H9 (cell line): Measurements from ENCODE around the gene SGF29. TPM values are rescaled to one million over a fixed set of nuclear protein-coding genes. Genes with fewer than 3 reads are reported as not detected.
"Not testable (repeated sequence)": the region's sequence is repeated elsewhere in the genome, so short reads cannot be mapped to it uniquely, and the experiment has no call there.

ENCODE experiments used
- DNase-seq: peaks from one replicate; pipeline ENCODE4 v3.0.0-alpha.2; 2017
- H2AFZ ChIP-seq: one replicate; pipeline ENCODE4 v1.6.1; 2013; ENCODE audit warnings: mild to moderate bottlenecking, low read length, control low read depth, moderate library complexity
- H2AK5ac ChIP-seq: 2 replicates; pipeline ENCODE4 v1.6.1; 2013; ENCODE audit warnings: low read length, control low read depth, mixed read lengths; ENCODE audit not compliant: insufficient read length
- H2BK120ac ChIP-seq: one replicate; pipeline ENCODE4 v1.6.1; 2013; ENCODE audit warnings: low read depth, mild to moderate bottlenecking, low read length, control low read depth, inconsistent platforms; ENCODE audit not compliant: poor library complexity, severe bottlenecking
- H2BK12ac ChIP-seq: 2 replicates; pipeline ENCODE4 v1.6.1; 2013; ENCODE audit warnings: low read length, control low read depth, mixed read lengths, low read depth; ENCODE audit not compliant: insufficient read length
- H2BK15ac ChIP-seq: 2 replicates; pipeline ENCODE4 v1.6.1; 2013; ENCODE audit warnings: low read depth, low read length, control low read depth
- H2BK20ac ChIP-seq: one replicate; pipeline ENCODE4 v1.6.1; 2013; ENCODE audit warnings: low read depth, mild to moderate bottlenecking, low read length, control low read depth, inconsistent platforms; ENCODE audit not compliant: poor library complexity, severe bottlenecking
- H2BK5ac ChIP-seq: 2 replicates; pipeline ENCODE4 v1.6.1; 2013; ENCODE audit warnings: low read length, control low read depth, mixed read lengths; ENCODE audit not compliant: insufficient read length
- H3K14ac ChIP-seq: 2 replicates; pipeline ENCODE4 v1.6.1; 2013; ENCODE audit warnings: low read length, control low read depth; ENCODE audit not compliant: insufficient read depth
- H3K18ac ChIP-seq: 2 replicates; pipeline ENCODE4 v1.6.1; 2013; ENCODE audit warnings: low read depth, mild to moderate bottlenecking, mixed read lengths, low read length, control low read depth; ENCODE audit not compliant: insufficient read length
- H3K23ac ChIP-seq: 2 replicates; pipeline ENCODE4 v1.6.1; 2013; ENCODE audit warnings: low read length, control low read depth, mixed read lengths, low read depth; ENCODE audit not compliant: insufficient read length
- H3K23me2 ChIP-seq: 2 replicates; pipeline ENCODE4 v1.6.1; 2013; ENCODE audit warnings: low read depth, mild to moderate bottlenecking, mixed read lengths, low read length, control low read depth; ENCODE audit not compliant: insufficient read length, poor library complexity, severe bottlenecking
- H3K27ac ChIP-seq: 2 replicates; pipeline ENCODE4 v1.5.1; 2013; ENCODE audit warnings: low read length, control low read depth, mixed read lengths, low read depth; ENCODE audit not compliant: insufficient read length
- H3K27me3 ChIP-seq: 2 replicates; pipeline ENCODE4 v1.6.1; 2013; ENCODE audit warnings: low read length, control low read depth, inconsistent platforms; ENCODE audit not compliant: insufficient read depth
- H3K4ac ChIP-seq: 2 replicates; pipeline ENCODE4 v1.6.1; 2013; ENCODE audit warnings: low read depth, mild to moderate bottlenecking, control low read depth, inconsistent platforms, low read length, moderate library complexity
- H3K4me1 ChIP-seq: 2 replicates; pipeline ENCODE4 v1.6.1; 2013; ENCODE audit warnings: low read length, control low read depth, inconsistent platforms; ENCODE audit not compliant: insufficient read depth
- H3K4me2 ChIP-seq: 2 replicates; pipeline ENCODE4 v1.6.1; 2013; ENCODE audit warnings: low read length, control low read depth, mixed read lengths; ENCODE audit not compliant: insufficient read length, insufficient read depth
- H3K56ac ChIP-seq: 2 replicates; pipeline ENCODE4 v1.6.1; 2013; ENCODE audit warnings: low read depth, mild to moderate bottlenecking, mixed read lengths, low read length, control low read depth; ENCODE audit not compliant: insufficient read length
- H3K79me1 ChIP-seq: 2 replicates; pipeline ENCODE4 v1.6.1; 2013; ENCODE audit warnings: low read depth, mild to moderate bottlenecking, moderate library complexity, low read length, control low read depth, inconsistent platforms; ENCODE audit not compliant: insufficient read depth, poor library complexity, severe bottlenecking
- H3K79me2 ChIP-seq: 2 replicates; pipeline ENCODE4 v1.6.1; 2013; ENCODE audit warnings: low read length, control low read depth, inconsistent platforms; ENCODE audit not compliant: insufficient read depth
- H3K9ac ChIP-seq: 2 replicates; pipeline ENCODE4 v1.6.1; 2013; ENCODE audit warnings: low read length, control low read depth, mixed read lengths; ENCODE audit not compliant: insufficient read length; ENCODE audit errors: extremely low read depth
- H3K9me3 ChIP-seq: one replicate; pipeline ENCODE4 v1.6.1; 2013; ENCODE audit warnings: low read depth, low read length, inconsistent platforms; ENCODE audit not compliant: control insufficient read depth
- H3T11ph ChIP-seq: one replicate; pipeline ENCODE4 v1.6.1; 2013; ENCODE audit warnings: mild to moderate bottlenecking, low read length, control low read depth, inconsistent platforms
- H4K20me1 ChIP-seq: one replicate; pipeline ENCODE4 v1.6.1; 2013; ENCODE audit not compliant: control insufficient read depth, insufficient read length, insufficient read depth
- H4K5ac ChIP-seq: 2 replicates; pipeline ENCODE4 v1.6.1; 2013; ENCODE audit warnings: low read depth, mild to moderate bottlenecking, mixed read lengths, low read length, control low read depth; ENCODE audit not compliant: insufficient read length
- H4K8ac ChIP-seq: replicated peaks from 2 replicates; pipeline ENCODE4 v1.6.1; 2013; ENCODE audit warnings: low read length, control low read depth, mixed read lengths, low read depth; ENCODE audit not compliant: insufficient read length
- H4K91ac ChIP-seq: 2 replicates; pipeline ENCODE4 v1.6.1; 2013; ENCODE audit warnings: low read depth, mild to moderate bottlenecking, moderate library complexity, mixed read lengths, low read length, control low read depth; ENCODE audit not compliant: insufficient read length
- H3K27ac Mint-ChIP-seq, 3 experiments: 2 replicates in 2 of 3; 3 replicates in 1 of 3; pipeline ENCODE4 v1.8.0; 2020 to 2021; ENCODE audit warnings: mixed read lengths in 3 of 3, mild to moderate bottlenecking in 1 of 3, moderate library complexity in 1 of 3
- H3K27me3 Mint-ChIP-seq: 2 replicates; pipeline ENCODE4 v1.8.0; 2021; ENCODE audit warnings: low read depth, mild to moderate bottlenecking, moderate library complexity, mixed read lengths
- H3K36me3 Mint-ChIP-seq, 3 experiments: 2 replicates in 2 of 3; 3 replicates in 1 of 3; pipeline ENCODE4 v1.8.0; 2020 to 2021; ENCODE audit warnings: low read depth in 3 of 3, mixed read lengths in 3 of 3; ENCODE audit not compliant: insufficient read depth in 1 of 3
- H3K4me1 Mint-ChIP-seq, 2 experiments: 2 replicates each; pipeline ENCODE4 v1.8.0; 2020; ENCODE audit warnings: mixed read lengths in 2 of 2
- H3K4me3 Mint-ChIP-seq, 2 experiments: 2 replicates in 1 of 2; 3 replicates in 1 of 2; pipeline ENCODE4 v1.8.0; 2020 to 2021; ENCODE audit warnings: mild to moderate bottlenecking in 2 of 2, mixed read lengths in 2 of 2, moderate library complexity in 1 of 2
- H3K9me3 Mint-ChIP-seq, 2 experiments: 2 replicates in 1 of 2; 3 replicates in 1 of 2; pipeline ENCODE4 v1.8.0; 2020; ENCODE audit warnings: mild to moderate bottlenecking in 2 of 2, mixed read lengths in 2 of 2, moderate library complexity in 1 of 2
- WGBS: extraction: QIAGEN DNeasy Blood & Tissue Kit; methylation state at CpG from one replicate; pipeline ENCODE4 v1.1.7; 2013; ENCODE audit warnings: missing lambda C conversion rate, low lambda C conversion rate, mixed read lengths; ENCODE audit not compliant: insufficient read length; ENCODE audit errors: extremely low coverage; 5-methylcytosine and 5-hydroxymethylcytosine counted together
- total RNA-seq: library from RNA; stranded (reverse); gene quantifications from 2 replicates; pipeline ENCODE4 v1.2.1, GENCODE V29; 2021
- TF ChIP-seq, protein P1 (sequence below): fragments of 200-600 bp; sonication (generic); conservative IDR thresholded peaks from 3 replicates; pipeline ENCODE4 v1.8.0; 2021; ENCODE audit warnings: antibody characterized with exemption, mild to moderate bottlenecking

The SGF29 gene
- total RNA-seq, 1 experiment from 2014 or later: 24.8 TPM

DNA sequence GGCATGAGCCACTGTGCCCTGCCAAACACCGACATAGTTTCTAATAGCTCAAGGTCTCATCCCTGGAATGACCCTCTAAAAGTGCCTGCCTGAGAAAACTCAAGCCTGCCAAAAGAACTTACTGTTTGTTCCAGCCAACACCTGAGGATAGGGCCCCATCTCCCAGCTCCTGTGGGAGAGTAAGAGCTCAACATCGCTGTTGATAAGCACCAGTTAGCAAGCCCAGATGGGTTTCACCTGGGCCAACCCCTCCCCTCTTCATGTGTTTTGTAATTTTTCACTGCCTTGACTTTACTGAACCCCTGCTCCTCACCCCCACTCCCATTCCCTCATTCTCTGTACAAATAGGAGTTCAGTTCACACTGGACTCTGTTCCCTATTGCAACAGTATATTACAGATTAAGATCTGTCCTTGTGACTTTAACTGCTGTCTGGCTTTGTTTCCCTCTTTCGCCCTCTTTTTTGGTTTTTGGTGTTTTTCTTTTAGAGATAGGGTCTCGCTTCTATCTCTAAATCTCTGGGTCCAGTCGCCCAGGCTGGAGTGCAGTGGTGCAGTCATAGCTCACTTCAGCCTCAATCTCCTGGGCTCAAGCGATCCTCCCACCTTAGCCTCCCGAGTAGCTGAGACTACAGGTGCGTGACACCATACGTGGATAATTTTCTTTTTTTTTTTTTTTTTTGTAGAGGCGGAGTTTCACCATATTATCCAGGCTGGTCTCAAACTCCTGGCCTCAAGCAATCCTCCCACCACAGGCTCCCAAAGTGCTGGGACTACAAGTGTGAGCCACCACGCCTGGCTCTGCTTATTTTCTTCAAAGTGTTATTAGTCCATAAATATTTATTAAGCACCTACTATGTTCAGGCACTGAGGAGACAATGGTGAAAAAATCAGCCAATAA, 27.3 kb upstream of the SGF29 start:
- no peak for DNase-seq
- Mint-ChIP-seq H3K9me3 (peaks cover 0 to 13% of the 10 kb centered on the region in 2 experiments; a peak in 3 of 5 replicates), H3K4me3 (no peak overlapping the region), H3K27ac (no peak overlapping the region), H3K27me3 (peaks cover 4% of the 10 kb centered on the region), H3K4me1 (no peaks in the 10 kb centered on the region), H3K36me3 (no peaks in the 10 kb centered on the region)
- no peak overlapping the region for H4K5ac ChIP-seq
- H3K18ac ChIP-seq: no peak overlapping the region
- no peak overlapping the region for H2BK5ac ChIP-seq
- H3K27ac ChIP-seq: no peak overlapping the region
- H3K56ac ChIP-seq: no peak overlapping the region
- H3K27me3 ChIP-seq: no peaks in the 10 kb centered on the region
- no peak overlapping the region for H4K91ac ChIP-seq
- H3K23me2 ChIP-seq: no peaks in the 10 kb centered on the region
- H3K4ac ChIP-seq: no peak overlapping the region
- no peak overlapping the region for H3K23ac ChIP-seq
- no peak overlapping the region for H2BK15ac ChIP-seq
- H3K4me1 ChIP-seq: no peaks in the 10 kb centered on the region
- TF ChIP-seq, protein P1, sequence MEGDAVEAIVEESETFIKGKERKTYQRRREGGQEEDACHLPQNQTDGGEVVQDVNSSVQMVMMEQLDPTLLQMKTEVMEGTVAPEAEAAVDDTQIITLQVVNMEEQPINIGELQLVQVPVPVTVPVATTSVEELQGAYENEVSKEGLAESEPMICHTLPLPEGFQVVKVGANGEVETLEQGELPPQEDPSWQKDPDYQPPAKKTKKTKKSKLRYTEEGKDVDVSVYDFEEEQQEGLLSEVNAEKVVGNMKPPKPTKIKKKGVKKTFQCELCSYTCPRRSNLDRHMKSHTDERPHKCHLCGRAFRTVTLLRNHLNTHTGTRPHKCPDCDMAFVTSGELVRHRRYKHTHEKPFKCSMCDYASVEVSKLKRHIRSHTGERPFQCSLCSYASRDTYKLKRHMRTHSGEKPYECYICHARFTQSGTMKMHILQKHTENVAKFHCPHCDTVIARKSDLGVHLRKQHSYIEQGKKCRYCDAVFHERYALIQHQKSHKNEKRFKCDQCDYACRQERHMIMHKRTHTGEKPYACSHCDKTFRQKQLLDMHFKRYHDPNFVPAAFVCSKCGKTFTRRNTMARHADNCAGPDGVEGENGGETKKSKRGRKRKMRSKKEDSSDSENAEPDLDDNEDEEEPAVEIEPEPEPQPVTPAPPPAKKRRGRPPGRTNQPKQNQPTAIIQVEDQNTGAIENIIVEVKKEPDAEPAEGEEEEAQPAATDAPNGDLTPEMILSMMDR: no peak
- no CpG with 5 or more reads among the region's 11 CpGs for WGBS
- no peaks in the 10 kb centered on the region for H3K79me1 ChIP-seq
- no peak overlapping the region for H2BK12ac ChIP-seq
- no peak overlapping the region for H3K14ac ChIP-seq
- no peaks in the 10 kb centered on the region for H3K79me2 ChIP-seq
- no peak overlapping the region for H4K8ac ChIP-seq
- no peak overlapping the region for H2BK120ac ChIP-seq
- no peak overlapping the region for H3K4me2 ChIP-seq
- no peak overlapping the region for H2AK5ac ChIP-seq
- H2BK20ac ChIP-seq: no peak overlapping the region
- no peak overlapping the region for H3K9ac ChIP-seq
- H2AFZ ChIP-seq: no peak overlapping the region
- no peaks in the 10 kb centered on the region for H3K9me3 ChIP-seq
- no peaks in the 10 kb centered on the region for H4K20me1 ChIP-seq
- no peak overlapping the region for H3T11ph ChIP-seq

DNA sequence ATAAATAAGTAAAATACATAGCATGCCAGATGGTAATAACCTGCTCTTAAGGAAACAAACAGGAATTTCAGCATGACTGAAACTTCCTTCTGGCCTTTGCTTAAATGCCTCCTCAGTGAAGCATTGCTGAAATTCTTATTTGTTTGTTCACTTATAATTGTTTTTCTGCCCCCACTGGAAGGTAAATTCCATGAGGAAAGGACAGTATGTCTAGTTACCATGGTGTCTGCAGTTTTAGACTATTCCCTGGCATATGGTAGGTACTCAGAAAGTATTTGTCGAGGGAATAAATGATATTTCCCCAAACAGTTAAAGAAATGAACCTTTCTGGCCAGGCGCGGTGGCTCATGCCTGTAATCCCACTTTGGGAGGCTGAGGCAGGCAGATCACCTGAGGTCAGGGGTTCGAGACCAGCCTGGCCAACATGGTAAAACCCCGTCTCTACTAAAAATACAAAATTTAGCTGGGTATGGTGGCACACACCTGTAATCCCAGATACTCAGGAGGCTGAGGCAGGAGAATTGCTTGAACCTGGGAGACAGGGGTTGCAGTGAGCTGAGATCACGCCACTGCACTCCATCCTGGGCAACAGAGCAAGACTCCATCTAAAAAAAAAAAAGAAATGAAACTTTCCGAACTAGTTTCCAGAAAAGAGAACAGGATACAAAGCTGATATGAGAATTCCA, 26.5 kb upstream of the SGF29 start:
- H3K9me3 Mint-ChIP-seq: peaks cover 0 to 13% of the 10 kb centered on the region in 2 experiments; a peak in 3 of 5 replicates
- not testable (repeated sequence) for H2BK20ac ChIP-seq, H3K27ac Mint-ChIP-seq, H3K27ac ChIP-seq, H3K23me2 ChIP-seq, DNase-seq, H4K91ac ChIP-seq, H4K20me1 ChIP-seq, H3K14ac ChIP-seq, H3K23ac ChIP-seq, H4K8ac ChIP-seq, H4K5ac ChIP-seq, H3K27me3 Mint-ChIP-seq, H2AK5ac ChIP-seq, H3K4me3 Mint-ChIP-seq, H3K79me1 ChIP-seq, H2BK15ac ChIP-seq, H3K4me1 ChIP-seq, H2BK120ac ChIP-seq, H3K56ac ChIP-seq, H3K79me2 ChIP-seq, H3K18ac ChIP-seq, H3K4me1 Mint-ChIP-seq, H3K4ac ChIP-seq, H3K27me3 ChIP-seq, H3K4me2 ChIP-seq, H3K36me3 Mint-ChIP-seq, H2BK12ac ChIP-seq, H3T11ph ChIP-seq, H3K9ac ChIP-seq, H3K9me3 ChIP-seq, H2AFZ ChIP-seq, H2BK5ac ChIP-seq
- WGBS: no CpG with 5 or more reads among the region's 7 CpGs
